K562 (cell line): ENCODE measurements around the gene BBLN. TPM values are rescaled to one million over a fixed set of nuclear protein-coding genes. Genes with fewer than 3 reads are reported as not detected.

Source experiments
- ATAC-seq: fragments of 200-7000 bp; cut with Tn5 transposase; 3 replicates; pipeline ENCODE4 v1.9.1; 2020; ENCODE audit warnings: moderate library complexity
- BruUV-seq: library from RNA; stranded (reverse); fragments of 400-500 nt; replicated peaks from 2 replicates; lab custom pipeline; 2021; lab: Mats Ljungman, UMichigan
- CTCF ChIA-PET: fragments of 300-600 bp; formaldehyde crosslinking; extraction: SDS; loops from one replicate; lab custom pipeline; 2021; ENCODE audit warnings: low intra/inter-chr PET ratio; lab: Yijun Ruan, JAX
- POLR2A ChIA-PET: fragments of 300-600, 350-650 bp; sonication (Branson Sonifier 250); formaldehyde crosslinking; extraction: SDS; loops from one replicate; lab custom pipeline; 2021; ENCODE audit warnings: antibody characterized with exemption, inconsistent platforms; lab: Yijun Ruan, JAX
- DNase-seq, 4 experiments: peaks; one replicate each; pipeline versions ENCODE4 v3.0.0 to v3.0.0-alpha.2; 2011 to 2018; ENCODE audit warnings: low spot score in 3 of 4, mixed read lengths in 3 of 4; ENCODE audit errors: extremely low read depth in 1 of 4
- FAIRE-seq: peaks from 2 replicates; lab custom pipeline; 2011; peaks lifted over from hg19 to GRCh38; lab: Jason Lieb, UNC
- H2AFZ ChIP-seq: 2 replicates; pipeline ENCODE4 v1.6.0; 2011; ENCODE audit warnings: low read depth, low read length, control low read depth, inconsistent platforms
- H3K27ac ChIP-seq: fragments of 200-600 bp; 3 replicates; pipeline ENCODE4 v1.8.0; 2011; ENCODE audit warnings: low read depth, mild to moderate bottlenecking, control low read depth, inconsistent platforms, low read length, moderate library complexity, mixed read lengths; ENCODE audit errors: extremely low read depth
- H3K27me3 ChIP-seq, 2 experiments: fragments of 300-600 bp in 1 of 2; 2 replicates in 1 of 2; 3 replicates in 1 of 2; pipeline versions ENCODE4 v1.6.0 to v1.8.0; 2011; ENCODE audit warnings: inconsistent platforms in 2 of 2, low read length in 2 of 2, mild to moderate bottlenecking in 1 of 2, mixed read lengths in 1 of 2, moderate library complexity in 1 of 2; ENCODE audit not compliant: control insufficient read depth in 2 of 2, insufficient read depth in 2 of 2
- H3K36me3 ChIP-seq: fragments of 300-600 bp; 3 replicates; pipeline ENCODE4 v1.8.0; 2011; ENCODE audit warnings: mild to moderate bottlenecking, low read length, inconsistent platforms; ENCODE audit not compliant: control insufficient read depth, insufficient read depth
- H3K4me1 ChIP-seq, 2 experiments: fragments of 200-600 bp in 1 of 2; replicated peaks in 1 of 2; 2 replicates in 1 of 2; 3 replicates in 1 of 2; pipeline versions ENCODE4 v1.5.1 to v1.8.0; 2011; ENCODE audit warnings: inconsistent platforms in 2 of 2, low read length in 2 of 2, mild to moderate bottlenecking in 1 of 2, mixed read lengths in 1 of 2, moderate library complexity in 1 of 2; ENCODE audit not compliant: control insufficient read depth in 2 of 2, insufficient read depth in 2 of 2
- H3K4me2 ChIP-seq: 2 replicates; pipeline ENCODE4 v1.6.1; 2011; ENCODE audit warnings: low read length, control low read depth, inconsistent platforms, mixed read lengths; ENCODE audit not compliant: insufficient read depth
- H3K4me3 ChIP-seq: fragments of 200-600 bp; sonication (generic), shearing (Covaris generic); 2 replicates; pipeline ENCODE4 v1.5.1; 2016; ENCODE audit warnings: control low read depth, inconsistent platforms
- H3K79me2 ChIP-seq: fragments of 200-600 bp; 3 replicates; pipeline ENCODE4 v1.8.0; 2011; ENCODE audit warnings: low read length, inconsistent platforms; ENCODE audit not compliant: control insufficient read depth, insufficient read depth
- H3K9ac ChIP-seq, 2 experiments: 2 replicates each; pipeline versions ENCODE4 v1.6.0 to v1.6.1; 2011; ENCODE audit warnings: low read depth in 2 of 2, low read length in 2 of 2, control low read depth in 1 of 2, inconsistent platforms in 1 of 2, mild to moderate bottlenecking in 1 of 2, mixed read lengths in 1 of 2; ENCODE audit not compliant: insufficient read depth in 1 of 2
- H3K9me1 ChIP-seq: one replicate; pipeline ENCODE4 v1.6.0; 2011; ENCODE audit warnings: inconsistent platforms, mild to moderate bottlenecking, low read length, moderate library complexity; ENCODE audit not compliant: control insufficient read depth, insufficient read depth
- H3K9me3 ChIP-seq: replicated peaks from 2 replicates; pipeline ENCODE4 v1.5.1; 2011; ENCODE audit warnings: low read depth, low read length, inconsistent platforms; ENCODE audit not compliant: control insufficient read depth, insufficient read depth
- H4K20me1 ChIP-seq: replicated peaks from 2 replicates; pipeline ENCODE4 v1.6.1; 2011; ENCODE audit warnings: low read length, inconsistent platforms, mixed read lengths; ENCODE audit not compliant: control insufficient read depth, insufficient read depth
- CUX1 ChIP-seq: fragments of 200-800 bp; sonication (Bioruptor generic); IDR thresholded peaks from 2 replicates; pipeline ENCODE4 v1.6.1; 2016; ENCODE audit warnings: missing genetic modification characterization, missing compliant biosample characterization
- E2F6 ChIP-seq, 2 experiments: IDR thresholded peaks; 2 replicates each; pipeline ENCODE4 v1.6.1; 2011; ENCODE audit warnings: borderline replicate concordance in 1 of 2, control low read depth in 1 of 2, low read depth in 1 of 2, low read length in 1 of 2, mild to moderate bottlenecking in 1 of 2, mixed read lengths in 1 of 2, moderate library complexity in 1 of 2; ENCODE audit not compliant: insufficient read depth in 1 of 2, insufficient read length in 1 of 2, poor library complexity in 1 of 2, severe bottlenecking in 1 of 2; ENCODE audit errors: extremely low read depth in 1 of 2
- FOXJ3 ChIP-seq: sonication (generic); formaldehyde crosslinking; IDR thresholded peaks from 2 replicates; pipeline ENCODE4 v1.4.0; 2020; ENCODE audit warnings: mild to moderate bottlenecking, missing genetic modification reagents
- MYC ChIP-seq, 2 experiments: fragments of 250-450 bp in 1 of 2; sonication (Bioruptor Pico) in 1 of 2; IDR thresholded peaks; 2 replicates each; pipeline versions ENCODE4 v1.5.1 to v1.6.1; 2012 to 2021; ENCODE audit warnings: low read depth in 2 of 2, borderline replicate concordance in 1 of 2, improper control_type of control experiment in 1 of 2, low read length in 1 of 2, mild to moderate bottlenecking in 1 of 2, moderate library complexity in 1 of 2
- PTTG1 ChIP-seq: fragments of 450-650 bp; IDR thresholded peaks from 2 replicates; pipeline ENCODE4 v1.6.1; 2016; ENCODE audit warnings: low read depth, mild to moderate bottlenecking, missing genetic modification characterization, missing compliant biosample characterization
- SMAD4 ChIP-seq: fragments of 250-450 bp; sonication (Bioruptor Pico); conservative IDR thresholded peaks from 2 replicates; pipeline ENCODE4 v1.8.0; 2021; ENCODE audit warnings: inconsistent platforms, mild to moderate bottlenecking, moderate library complexity
- ZBTB26 ChIP-seq: fragments of 450-650 bp; formaldehyde crosslinking; IDR thresholded peaks from 2 replicates; pipeline ENCODE4 v1.4.0; 2022; ENCODE audit warnings: missing genetic modification characterization
- ZNF239 ChIP-seq: fragments of 250-450 bp; sonication (Bioruptor Pico); IDR thresholded peaks from 2 replicates; pipeline ENCODE4 v1.4.0; 2020; ENCODE audit warnings: mild to moderate bottlenecking
- WGBS: fragments of 100-300 bp; shearing (Covaris generic); methylation state at CpG from one replicate; pipeline ENCODE4 v1.1.6; 2016; ENCODE audit warnings: low coverage, mixed read lengths; ENCODE audit not compliant: insufficient coverage; ENCODE audit errors: missing lambda C conversion rate; 5-methylcytosine and 5-hydroxymethylcytosine counted together
- in situ Hi-C: fragments of 300-500 bp; cut with MboI; formaldehyde crosslinking; loops from 4 replicates; pipeline ENCODE4 v1.15.0; 2018; ENCODE audit warnings: inconsistent platforms, mixed read lengths
- intact Hi-C: fragments of 100-400 bp; cut with micrococcal nuclease; formaldehyde crosslinking; loops from 2 replicates; pipeline ENCODE4 v1.14.2; 2022
- polyA plus RNA-seq, 8 experiments: library from polyadenylated mRNA; depleted of rRNA in 4 of 8; stranded (reverse) in 5 of 8; unstranded in 3 of 8; fragments of >200 nt; fragmentation: Nextera tagmentation in 2 of 8; fragmentation: Illumina TruSeq in 1 of 8; extraction: Ambion mirVana in 2 of 8; extraction: Trizol in 1 of 8; gene quantifications; 2 replicates each; pipeline versions ENCODE4 v1.2.1 to v1.2.3, GENCODE V29; 2011 to 2014; ENCODE audit warnings: inconsistent platforms in 1 of 8, missing spikeins in 1 of 8
- total RNA-seq, 7 experiments: library from RNA; depleted of rRNA in 6 of 7; stranded (reverse); fragments of >200 nt in 6 of 7; fragmentation: Illumina TruSeq in 2 of 7; extraction: Trizol in 2 of 7; gene quantifications; 2 replicates each; pipeline versions ENCODE4 v1.2.1 to v1.2.3, GENCODE V29; 2011 to 2021; ENCODE audit warnings: low replicate concordance in 1 of 7

Gene BBLN
- total and polyA plus RNA-seq, 9 of the 15 experiments (the other 6 are each of a cell fraction or from before 2014, with no cell fraction given), result 4.2 to 331 (median 87.1) TPM

- no peak for TF ChIP-seq PTTG1 (tag)
These were observed 48.3 kb downstream of the BBLN start (continued) for GRCh38 chr9:128208386-128208785.

GRCh38 chr9:128208946-128209669 is 49.0 kb downstream of the BBLN start:
- in situ Hi-C loops, result no loop called here
- H3K27ac ChIP-seq, result no peak overlapping the region
- H3K4me3 ChIP-seq, result no peak overlapping the region
- H3K9me1 ChIP-seq, result peaks cover 3% of the 10 kb centered on the region
- no peak overlapping the region for H2AFZ ChIP-seq
- H4K20me1 ChIP-seq, result peaks cover 3% of the 10 kb centered on the region; the same call in 1 of the 2 replicates
- no peaks in the 10 kb centered on the region for H3K27me3 ChIP-seq
- peak in 1 of 4 experiments; percentile 57 for DNase-seq
- ChIA-PET CTCF (no interaction called here), POLR2A (interaction anchor here (0.6 to 1.4 kb wide), 9 partner anchors 8 to 88 kb away, joined by 3 to 6 read pairs (median 4); partner anchors contain the start of gene BBLN)
- no peak overlapping the region for H3K4me2 ChIP-seq
- ATAC-seq, result peak; percentile 7; the same call in 2 of the 3 replicates
- H3K9ac ChIP-seq, result peak overlapping the region in 1 of 2 experiments; percentile 62; a peak in 2 of 4 replicates
- intact Hi-C loops, result loop anchor here (5.0 kb wide), 1 partner anchor 47 kb away; the partner anchor contains the start of gene BBLN
- H3K79me2 ChIP-seq, result no peaks in the 10 kb centered on the region
- H3K4me1 ChIP-seq, result peaks cover 10 to 40% of the 10 kb centered on the region in 2 experiments
- 0 out of 3 replicates have a peak, but pooled peaks cover 4% of the 10 kb centered on the region for H3K36me3 ChIP-seq
- no peaks in the 10 kb centered on the region for H3K9me3 ChIP-seq
- no TSS peak for BruUV-seq
- no peak for FAIRE-seq
- 56% methylated on average over 15 of the region's 15 CpGs for WGBS
- TF ChIP-seq CUX1 (CRISPR knock-in tag) (no peak), E2F6 (IDR thresholded peaks at IDR 0.05; ENCODE audit: borderline replicate concordance in 1 of 2, extremely low read depth in 1 of 2, insufficient read depth in 1 of 2, insufficient read length in 1 of 2, low read depth in 1 of 2, low read length in 1 of 2, poor library complexity in 1 of 2, severe bottlenecking in 1 of 2) (peak; percentile 25 to 34), MYC (IDR thresholded peaks at IDR 0.05; ENCODE audit: low read depth, low read length) (peak; percentile 72), MYC (CRISPR knock-in tag; IDR thresholded peaks at IDR 0.05; ENCODE audit: borderline replicate concordance, low read depth) (no peak), ZBTB26 (CRISPR knock-in tag) (no peak), ZNF239 (CRISPR knock-in tag) (no peak), SMAD4 (CRISPR knock-in tag) (peak; percentile 43; the same call in 1 of the 2 replicates), FOXJ3 (CRISPR knock-in tag) (no peak)
